Adrenal gland (tissue), 19 donors: Measurements from ENCODE around the gene AKIP1. TPM values are rescaled to one million over a fixed set of nuclear protein-coding genes. Genes with fewer than 3 reads are reported as not detected.

Source experiments
- DNase-seq, 7 donors: peaks; one replicate each; pipeline ENCODE4 v3.0.0-alpha.2; 2019 to 2020
- H3K27ac ChIP-seq, 5 donors: fragments of 200-600 bp; sonication (generic) in 4 of 5; 1 replicate in 3 of 5; 2 replicates in 2 of 5; pipeline versions ENCODE4 v1.5.1 to v1.8.0; 2016 to 2020; ENCODE audit warnings: mild to moderate bottlenecking in 1 of 5
- H3K27me3 ChIP-seq: fragments of 200-600 bp; 2 replicates; pipeline ENCODE4 v1.8.0; 2021
- H3K36me3 ChIP-seq, 2 donors: fragments of 200-600 bp; replicated peaks in 1 of 2; 1 replicate in 1 of 2; 2 replicates in 1 of 2; pipeline versions ENCODE4 v1.5.1 to v1.8.0; 2018 to 2022
- H3K4me1 ChIP-seq, 2 donors: fragments of 200-600 bp; replicated peaks in 1 of 2; 1 replicate in 1 of 2; 2 replicates in 1 of 2; pipeline versions ENCODE4 v1.5.1 to v1.8.0; 2018 to 2021
- H3K4me3 ChIP-seq, 4 donors: fragments of 200-600 bp; sonication (generic) in 3 of 4; one replicate each; pipeline ENCODE4 v1.5.1; 2016 to 2018
- H3K9me3 ChIP-seq, 3 donors: fragments of 200-600 bp; sonication (generic) in 1 of 3; replicated peaks in 1 of 3; 1 replicate in 2 of 3; 2 replicates in 1 of 3; pipeline versions ENCODE4 v1.5.1 to v1.8.0; 2016 to 2021
- CTCF ChIP-seq, 6 experiments: fragments of 450-650 bp in 4 of 6; fragments of 200-600 bp in 2 of 6; sonication (generic) in 1 of 6; IDR thresholded peaks; 1 replicate in 5 of 6; 2 replicates in 1 of 6; pipeline versions ENCODE4 v1.5.1 to v1.8.0; 2016 to 2021; ENCODE audit warnings: antibody characterized with exemption in 6 of 6, mild to moderate bottlenecking in 2 of 6, moderate library complexity in 1 of 6
- POLR2A ChIP-seq, 2 donors: fragments of 450-650 bp; IDR thresholded peaks; one replicate each; pipeline ENCODE4 v1.6.1; 2017; ENCODE audit warnings: antibody characterized with exemption in 2 of 2, mild to moderate bottlenecking in 2 of 2, moderate library complexity in 1 of 2
- WGBS, 4 donors: extraction: QIAGEN DNeasy Blood & Tissue Kit in 2 of 4; methylation state at CpG; one replicate each; pipeline versions ENCODE4 v1.1.5 to v1.1.7; 2013 to 2017; 5-methylcytosine and 5-hydroxymethylcytosine counted together
- intact Hi-C, 2 donors: fragments of 100-400 bp; cut with DNase I; formaldehyde crosslinking; loops; one replicate each; pipeline versions ENCODE4 v1.14.1 to v1.15.0; 2022 to 2023
- long read RNA-seq, 10 donors: library from polyadenylated mRNA in 3 of 10; unstranded in 2 of 10; stranded (forward) in 1 of 10; transcript quantifications; one replicate each; pipeline ENCODE4 v2.0.0 and lab custom pipeline, GENCODE V29; 2021 to 2026
- polyA plus RNA-seq, 3 donors: library from polyadenylated mRNA; stranded (reverse); fragments of 200-250 nt in 2 of 3; fragments of 350-450 nt in 1 of 3; fragmentation: Illumina TruSeq in 1 of 3; extraction: RNeasy Lipid Tissue Mini Kit (QIAGEN cat#74804) in 1 of 3; gene quantifications; one replicate each; pipeline ENCODE4 v1.2.3, GENCODE V29; 2013 to 2014
- total RNA-seq, 9 donors: library from RNA; depleted of rRNA in 4 of 9; stranded (reverse); fragments of >200 nt in 4 of 9; fragments of 120-200 nt in 1 of 9; fragmentation: NEBNext Ultra II Directional in 1 of 9; extraction: Animal tissue kit (Norgen Biotek cat#: 25700) in 1 of 9; gene quantifications; one replicate each; pipeline versions ENCODE4 v1.1.0 to v1.2.4, GENCODE V29; 2013 to 2023
- donor health status: healthy with polysubstance abuse.
- donor health status: Bipolar disorder and iron deficiency.
- donor health status: DM: yes; HTN: yes; CAD: no.
- donor health status: DM: no; HTN: no; CAD: no.
- donor health status: DM: no; HTN: no; CAD: no.
- donor health status: DM: yes; HTN: yes; CAD: no.

Gene AKIP1
- 10 to 100 TPM; 25.1 to 52.9 (median 44.5) TPM for total RNA-seq
- 10 to 100 TPM; 18.1 to 33.8 (median 24.9) TPM for polyA plus RNA-seq
- long read RNA-seq, donor 1, transcript AKIP1-204 (4 exons, 1,084 nt), result minor isoform, 8 of 25 reads
- long read RNA-seq, donor 1, transcript AKIP1-203 (6 exons, 1,327 nt), result major isoform, 11 of 25 reads
- long read RNA-seq, donor 1, partial matches to known transcripts, result 0 of 25 reads
- long read RNA-seq, donor 1, other reads (novel, unspliced or antisense), result 0 of 25 reads
- long read RNA-seq, donor 2, transcript AKIP1-201 (5 exons, 1,247 nt), result major isoform, 8 of 19 reads
- long read RNA-seq, donor 2, transcript AKIP1-204 (4 exons, 1,084 nt), result minor isoform, 5 of 19 reads
- long read RNA-seq, donor 2, partial matches to known transcripts, result 0 of 19 reads
- long read RNA-seq, donor 2, other reads (novel, unspliced or antisense), result 0 of 19 reads
- long read RNA-seq, donor 3, partial matches to known transcripts, result 0 of 10 reads
- long read RNA-seq, donor 3, other reads (novel, unspliced or antisense), result 0 of 10 reads
- long read RNA-seq, donor 4, transcript AKIP1-210 (5 exons, 1,022 nt), result minor isoform, 7 of 55 reads
- long read RNA-seq, donor 4, transcript AKIP1-203 (6 exons, 1,327 nt), result minor isoform, 10 of 55 reads
- long read RNA-seq, donor 4, transcript AKIP1-204 (4 exons, 1,084 nt), result minor isoform, 8 of 55 reads
- long read RNA-seq, donor 4, transcript AKIP1-201 (5 exons, 1,247 nt), result major isoform, 22 of 55 reads
- long read RNA-seq, donor 4, partial matches to known transcripts, result 2 of 55 reads
- long read RNA-seq, donor 4, other reads (novel, unspliced or antisense), result 6 of 55 reads
- long read RNA-seq, donor 5, transcript AKIP1-203 (6 exons, 1,327 nt), result minor isoform, 14 of 40 reads
- long read RNA-seq, donor 5, transcript AKIP1-204 (4 exons, 1,084 nt), result minor isoform, 6 of 40 reads
- long read RNA-seq, donor 5, transcript AKIP1-201 (5 exons, 1,247 nt), result major isoform, 17 of 40 reads
- long read RNA-seq, donor 5, partial matches to known transcripts, result 0 of 40 reads
- long read RNA-seq, donor 5, other reads (novel, unspliced or antisense), result 1 of 40 reads
- long read RNA-seq, donor 6, transcript AKIP1-201 (5 exons, 1,247 nt), result major isoform, 10 of 24 reads
- long read RNA-seq, donor 6, transcript AKIP1-203 (6 exons, 1,327 nt), result minor isoform, 5 of 24 reads
- long read RNA-seq, donor 6, partial matches to known transcripts, result 1 of 24 reads
- long read RNA-seq, donor 6, other reads (novel, unspliced or antisense), result 5 of 24 reads
- long read RNA-seq, donor 7, partial matches to known transcripts, result 0 of 10 reads
- long read RNA-seq, donor 7, other reads (novel, unspliced or antisense), result 0 of 10 reads
- long read RNA-seq, donor 8, transcript AKIP1-201 (5 exons, 1,247 nt), result major isoform, 7 of 19 reads
- long read RNA-seq, donor 8, transcript AKIP1-204 (4 exons, 1,084 nt), result minor isoform, 6 of 19 reads
- long read RNA-seq, donor 8, partial matches to known transcripts, result 0 of 19 reads
- long read RNA-seq, donor 8, other reads (novel, unspliced or antisense), result 0 of 19 reads
- long read RNA-seq, donor 9, transcript AKIP1-201 (5 exons, 1,247 nt), result major isoform, 7 of 16 reads
- long read RNA-seq, donor 9, partial matches to known transcripts, result 0 of 16 reads
- long read RNA-seq, donor 9, other reads (novel, unspliced or antisense), result 0 of 16 reads
- long read RNA-seq, donor 10, partial matches to known transcripts, result 0 of 9 reads
- long read RNA-seq, donor 10, other reads (novel, unspliced or antisense), result 0 of 9 reads

- peak within 1 kb of the TSS; percentile 80 to 95 (median 91) for H3K27ac ChIP-seq
- H3K36me3 ChIP-seq, result peaks cover 0 to 10% of the 10 kb centered on the region in 2 donors
- no peaks in the 10 kb centered on the region for H3K27me3 ChIP-seq
- intact Hi-C loops, result loop anchor here in 1 of 2 donors (5.0 kb wide), 1 partner anchor 226 kb away; no protein-coding TSS in a partner anchor
- H3K9me3 ChIP-seq, result no peaks in the 10 kb centered on the region
- peak within 1 kb of the TSS; percentile 74 to 98 (median 86) for H3K4me3 ChIP-seq
- WGBS, 4 donors, result 0 to 3% (median 1%) methylated on average over 8 to 68 of the region's 68 CpGs
- TF ChIP-seq CTCF (IDR thresholded peaks at IDR 0.05), result no peak
- TF ChIP-seq POLR2A (IDR thresholded peaks at IDR 0.05), result peak; percentile 29 to 68
- peak; percentile 93 to 97 (median 96) for DNase-seq
- H3K4me1 ChIP-seq, result peaks cover 0 to 31% of the 10 kb centered on the region in 2 donors
Observed at GRCh38 chr11:8911029-8911823, at the start of gene AKIP1. TSS of gene AKIP1 (plus strand) at chr11:8911189. CDS start at chr11:8911450, 261 bp downstream.

- DNase-seq, result no peak
- intact Hi-C loops, result no loop called here
- no peaks in the 10 kb centered on the region for H3K36me3 ChIP-seq
- no peaks in the 10 kb centered on the region for H3K4me1 ChIP-seq
- no peak overlapping the region for H3K4me3 ChIP-seq
- peak overlapping the region in 1 of 5 donors; percentile 1 for H3K27ac ChIP-seq
- TF ChIP-seq POLR2A (IDR thresholded peaks at IDR 0.05) (no peak), CTCF (IDR thresholded peaks at IDR 0.05) (no peak)
- no peaks in the 10 kb centered on the region for H3K9me3 ChIP-seq
- WGBS, 4 donors, result 57 to 77% (median 69%) methylated on average over 1 of the region's 1 CpG
- no peaks in the 10 kb centered on the region for H3K27me3 ChIP-seq
Observed at GRCh38 chr11:8863838-8864237, 47.2 kb upstream of the AKIP1 start.

GRCh38 chr11:8865304-8865703, 45.7 kb upstream of the AKIP1 start:
- Histone ChIP-seq H3K4me1 (peaks cover 3% of the 10 kb centered on the region in 2 donors), H3K9me3 (no peaks in the 10 kb centered on the region), H3K36me3 (no peaks in the 10 kb centered on the region), H3K27ac (no peak overlapping the region), H3K4me3 (no peak overlapping the region), H3K27me3 (no peaks in the 10 kb centered on the region)
- DNase-seq, result no peak
- intact Hi-C loops, result no loop called here
- TF ChIP-seq POLR2A (IDR thresholded peaks at IDR 0.05) (no peak), CTCF (IDR thresholded peaks at IDR 0.05) (no peak)
